Central memory CD8-positive, alpha-beta T cell (primary cell): Measurements from ENCODE around the gene HIPK1.
A peak's percentile ranks its signal among the peaks of the same experiment; 100 is the strongest.
"Not testable (repeated sequence)": the region's sequence is repeated elsewhere in the genome, so short reads cannot be mapped to it uniquely, and the experiment has no call there.

Experiments
- ATAC-seq: fragments of 150-1000 bp; cut with Tn5 transposase; replicated peaks from 2 replicates; pipeline ENCODE4 v1.10.0; 2022; ENCODE audit warnings: mild to moderate bottlenecking, moderate FRiP score, moderate number of reproducible peaks; ENCODE audit not compliant: poor library complexity, severe bottlenecking; ENCODE audit errors: extremely low read depth
- DNase-seq, 2 donors: peaks; one replicate each; pipeline ENCODE4 v3.0.0; 2021; ENCODE audit warnings: low spot score in 2 of 2
- H3K27ac Mint-ChIP-seq: one replicate; pipeline ENCODE4 v1.8.0; 2022; ENCODE audit warnings: low read depth, mild to moderate bottlenecking, moderate library complexity, mixed read lengths
- H3K27me3 Mint-ChIP-seq: one replicate; pipeline ENCODE4 v1.8.0; 2022; ENCODE audit warnings: mixed read lengths
- H3K36me3 Mint-ChIP-seq: one replicate; pipeline ENCODE4 v1.8.0; 2022; ENCODE audit warnings: mild to moderate bottlenecking, moderate library complexity, mixed read lengths; ENCODE audit not compliant: insufficient read depth
- H3K4me1 Mint-ChIP-seq: one replicate; pipeline ENCODE4 v1.8.0; 2022; ENCODE audit warnings: mixed read lengths
- H3K4me3 Mint-ChIP-seq: one replicate; pipeline ENCODE4 v1.8.0; 2022; ENCODE audit warnings: mild to moderate bottlenecking, moderate library complexity, mixed read lengths
- H3K9me3 Mint-ChIP-seq: one replicate; pipeline ENCODE4 v1.8.0; 2022; ENCODE audit warnings: mixed read lengths

Gene HIPK1

DNA sequence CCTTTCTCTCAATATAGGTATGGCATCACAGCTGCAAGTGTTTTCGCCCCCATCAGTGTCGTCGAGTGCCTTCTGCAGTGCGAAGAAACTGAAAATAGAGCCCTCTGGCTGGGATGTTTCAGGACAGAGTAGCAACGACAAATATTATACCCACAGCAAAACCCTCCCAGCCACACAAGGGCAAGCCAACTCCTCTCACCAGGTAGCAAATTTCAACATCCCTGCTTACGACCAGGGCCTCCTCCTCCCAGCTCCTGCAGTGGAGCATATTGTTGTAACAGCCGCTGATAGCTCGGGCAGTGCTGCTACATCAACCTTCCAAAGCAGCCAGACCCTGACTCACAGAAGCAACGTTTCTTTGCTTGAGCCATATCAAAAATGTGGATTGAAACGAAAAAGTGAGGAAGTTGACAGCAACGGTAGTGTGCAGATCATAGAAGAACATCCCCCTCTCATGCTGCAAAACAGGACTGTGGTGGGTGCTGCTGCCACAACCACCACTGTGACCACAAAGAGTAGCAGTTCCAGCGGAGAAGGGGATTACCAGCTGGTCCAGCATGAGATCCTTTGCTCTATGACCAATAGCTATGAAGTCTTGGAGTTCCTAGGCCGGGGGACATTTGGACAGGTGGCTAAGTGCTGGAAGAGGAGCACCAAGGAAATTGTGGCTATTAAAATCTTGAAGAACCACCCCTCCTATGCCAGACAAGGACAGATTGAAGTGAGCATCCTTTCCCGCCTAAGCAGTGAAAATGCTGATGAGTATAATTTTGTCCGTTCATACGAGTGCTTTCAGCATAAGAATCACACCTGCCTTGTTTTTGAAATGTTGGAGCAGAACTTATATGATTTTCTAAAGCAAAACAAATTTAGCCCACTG lies 11.5 kb downstream of the HIPK1 start:
- peaks cover 74% of the 10 kb centered on the region for H3K4me1 Mint-ChIP-seq
- H3K36me3 Mint-ChIP-seq = peaks cover 46% of the 10 kb centered on the region
- peak in 1 of 2 donors; percentile 30 for DNase-seq
- no peaks in the 10 kb centered on the region for H3K9me3 Mint-ChIP-seq
- H3K4me3 Mint-ChIP-seq = peak overlapping the region; percentile 74
- ATAC-seq = peak; percentile 49
- H3K27ac Mint-ChIP-seq = peak overlapping the region; percentile 71
- no peaks in the 10 kb centered on the region for H3K27me3 Mint-ChIP-seq

DNA sequence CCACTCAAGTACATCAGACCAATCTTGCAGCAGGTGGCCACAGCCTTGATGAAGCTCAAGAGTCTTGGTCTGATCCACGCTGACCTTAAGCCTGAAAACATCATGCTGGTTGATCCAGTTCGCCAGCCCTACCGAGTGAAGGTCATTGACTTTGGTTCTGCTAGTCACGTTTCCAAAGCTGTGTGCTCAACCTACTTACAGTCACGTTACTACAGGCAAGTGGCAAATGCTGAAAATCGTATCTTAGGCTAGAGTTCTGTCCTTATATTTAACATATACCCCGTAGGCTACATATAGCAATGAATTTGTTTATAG lies 12.1 kb downstream of the HIPK1 start:
- H3K36me3 Mint-ChIP-seq = peaks cover 49% of the 10 kb centered on the region
- H3K27me3 Mint-ChIP-seq = no peaks in the 10 kb centered on the region
- H3K9me3 Mint-ChIP-seq = no peaks in the 10 kb centered on the region
- H3K4me1 Mint-ChIP-seq = peaks cover 76% of the 10 kb centered on the region
- no peak for ATAC-seq
- peak overlapping the region; percentile 74 for H3K4me3 Mint-ChIP-seq
- H3K27ac Mint-ChIP-seq = peak overlapping the region; percentile 71
- no peak for DNase-seq

DNA sequence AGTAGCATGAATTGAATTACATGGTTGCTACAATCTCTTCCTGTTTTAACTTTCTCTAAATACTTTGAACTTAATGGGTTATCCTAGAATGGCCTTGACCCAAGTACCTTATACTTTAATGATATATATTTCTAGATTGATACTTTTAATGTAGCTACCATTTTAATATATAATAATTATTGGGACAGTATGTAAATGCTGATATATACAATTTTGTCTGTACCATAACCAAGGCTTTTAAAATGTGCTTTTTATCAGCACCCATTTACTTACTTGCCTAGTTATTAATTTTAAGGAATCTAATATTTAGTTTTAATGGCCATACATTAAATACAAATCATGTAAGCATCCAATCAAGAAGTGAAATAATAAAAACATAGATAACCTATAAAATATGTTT lies 13.4 kb downstream of the HIPK1 start:
- H3K4me1 Mint-ChIP-seq = peaks cover 78% of the 10 kb centered on the region
- peak overlapping the region; percentile 76 for H3K27ac Mint-ChIP-seq
- H3K9me3 Mint-ChIP-seq = no peaks in the 10 kb centered on the region

DNA sequence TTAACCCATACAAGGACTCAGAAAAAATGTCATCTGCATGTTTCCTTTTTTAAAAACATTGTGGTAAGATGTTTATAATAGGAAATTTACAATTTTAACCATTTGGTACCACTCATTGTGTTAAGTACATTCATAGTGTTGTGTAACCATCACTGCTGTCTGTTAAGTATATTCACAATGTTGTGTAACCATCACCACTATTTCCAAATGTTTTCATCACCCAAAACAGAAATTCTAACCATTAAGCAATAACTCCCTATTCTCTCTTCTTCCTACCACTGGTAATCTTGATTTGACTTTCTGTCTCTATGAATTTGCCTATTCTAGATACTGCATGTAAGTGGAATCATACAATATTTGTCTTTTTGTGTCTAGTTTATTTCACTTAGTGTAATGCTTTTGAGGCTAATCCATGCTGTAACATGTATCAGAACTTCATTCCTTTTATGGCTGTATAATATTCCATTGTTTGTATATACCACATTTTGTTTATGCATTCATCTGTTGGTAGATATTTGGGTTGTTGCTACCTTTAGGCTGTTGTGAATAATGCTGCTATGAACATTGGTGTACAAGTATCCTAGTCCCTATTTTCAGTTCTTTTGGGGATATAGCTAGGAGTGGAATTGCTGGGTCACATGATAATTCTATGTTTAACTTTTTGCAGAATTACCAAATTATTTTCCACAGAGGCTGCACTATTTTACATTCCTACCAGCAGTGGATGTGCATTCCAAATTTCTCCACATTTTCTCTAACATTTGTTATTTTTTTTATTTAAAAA lies 14.1 kb downstream of the HIPK1 start:
- ATAC-seq = no peak
- H3K36me3 Mint-ChIP-seq = peaks cover 41% of the 10 kb centered on the region
- H3K9me3 Mint-ChIP-seq = no peaks in the 10 kb centered on the region
- peak overlapping the region; percentile 47 for H3K27ac Mint-ChIP-seq
- peaks cover 78% of the 10 kb centered on the region for H3K4me1 Mint-ChIP-seq
- H3K27me3 Mint-ChIP-seq = no peaks in the 10 kb centered on the region
- H3K4me3 Mint-ChIP-seq = no peak overlapping the region
- no peak for DNase-seq

More for the DNA sequence above, 13.4 kb downstream of the HIPK1 start:
- Mint-ChIP-seq H3K27me3 (no peaks in the 10 kb centered on the region), H3K36me3 (peaks cover 45% of the 10 kb centered on the region), H3K4me3 (no peak overlapping the region)
- ATAC-seq (no peak), DNase-seq (no peak)

DNA sequence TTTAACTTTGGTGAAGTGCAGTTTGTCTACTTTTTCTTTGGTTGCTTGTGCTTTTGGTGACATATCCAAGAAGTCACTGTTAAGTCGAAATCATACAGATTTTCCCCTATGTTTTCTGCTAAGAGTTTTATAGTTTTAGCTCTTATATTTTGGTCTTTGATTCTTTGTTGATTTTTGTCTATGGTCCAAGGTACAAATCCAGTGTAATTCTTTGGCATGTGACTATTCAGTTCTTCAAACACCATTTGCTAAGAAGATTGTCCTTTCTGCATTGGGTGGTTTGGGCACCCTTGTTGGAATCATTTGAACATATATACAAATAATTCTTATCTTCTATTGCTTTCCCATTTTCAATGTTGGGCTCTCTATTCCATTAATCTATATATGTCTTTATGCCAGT lies 16.2 kb downstream of the HIPK1 start:
- Mint-ChIP-seq H3K36me3 (peaks cover 40% of the 10 kb centered on the region), H3K27ac (peak overlapping the region; percentile 27), H3K4me3 (no peak overlapping the region), H3K4me1 (peaks cover 66% of the 10 kb centered on the region), H3K27me3 (no peaks in the 10 kb centered on the region), H3K9me3 (no peaks in the 10 kb centered on the region)
- no peak for DNase-seq
- no peak for ATAC-seq

DNA sequence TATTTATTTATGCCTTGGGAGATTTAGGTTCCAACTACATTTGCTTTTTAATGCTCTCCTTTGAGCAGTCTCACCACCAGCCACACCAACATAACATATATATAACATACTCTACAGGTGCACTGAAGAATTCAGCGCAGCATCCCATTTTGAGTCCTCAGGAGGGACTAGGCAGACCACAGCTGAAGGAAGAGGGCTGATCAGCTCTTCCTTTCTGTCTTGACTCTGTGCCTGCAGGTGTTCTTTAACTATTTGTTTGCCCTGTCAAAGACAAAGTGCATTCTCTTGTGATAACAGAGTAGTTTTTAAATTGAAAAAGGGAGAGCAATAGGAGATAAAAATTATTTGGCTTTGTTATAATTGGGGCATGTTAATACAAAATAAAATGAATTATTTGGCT lies 17.0 kb downstream of the HIPK1 start:
- no peak for DNase-seq
- ATAC-seq = no peak
- H3K9me3 Mint-ChIP-seq = no peaks in the 10 kb centered on the region
- peaks cover 58% of the 10 kb centered on the region for H3K4me1 Mint-ChIP-seq
- H3K27me3 Mint-ChIP-seq = no peaks in the 10 kb centered on the region
- H3K27ac Mint-ChIP-seq = peak overlapping the region; percentile 27
- peaks cover 32% of the 10 kb centered on the region for H3K36me3 Mint-ChIP-seq
- H3K4me3 Mint-ChIP-seq = peak overlapping the region; percentile 45

DNA sequence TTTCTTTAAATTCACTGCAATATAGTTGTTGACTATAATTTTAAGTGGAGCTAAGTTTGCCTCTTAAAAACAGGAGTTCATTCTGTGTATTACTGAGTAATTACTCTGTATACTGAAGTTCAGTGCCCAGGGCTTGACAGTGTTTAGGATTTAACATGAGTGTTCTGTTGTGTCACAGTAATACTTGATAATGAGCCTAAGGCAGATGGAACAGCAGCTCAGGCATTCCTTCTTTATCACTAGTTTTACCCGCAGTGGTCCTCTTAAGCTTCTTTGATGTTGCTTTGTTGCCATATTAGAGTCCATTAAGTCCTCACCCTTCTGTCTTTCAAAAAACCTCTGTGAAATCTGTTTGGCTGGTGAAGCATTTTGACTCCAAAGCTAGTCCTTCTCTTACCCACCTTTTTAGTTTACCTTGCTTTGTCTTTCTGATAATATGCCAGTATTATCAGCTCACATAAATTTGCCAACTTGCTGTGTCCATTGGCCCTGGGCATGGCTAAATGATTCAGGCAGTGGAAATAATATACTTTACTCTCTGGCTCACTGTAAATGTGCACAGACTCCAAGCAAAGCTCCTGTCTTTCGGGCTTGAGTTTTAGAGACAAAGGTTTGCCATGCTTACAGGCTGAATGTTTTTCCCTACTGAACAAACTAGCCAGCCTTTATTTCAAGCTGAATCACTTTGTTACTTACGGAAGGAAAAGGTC lies 17.7 kb downstream of the HIPK1 start:
- peak overlapping the region; percentile 60 for H3K4me3 Mint-ChIP-seq
- peak overlapping the region; percentile 92 for H3K27ac Mint-ChIP-seq
- no peaks in the 10 kb centered on the region for H3K9me3 Mint-ChIP-seq
- peaks cover 61% of the 10 kb centered on the region for H3K4me1 Mint-ChIP-seq
- ATAC-seq (peak; percentile 26), DNase-seq (no peak)
- peaks cover 31% of the 10 kb centered on the region for H3K36me3 Mint-ChIP-seq
- no peaks in the 10 kb centered on the region for H3K27me3 Mint-ChIP-seq

DNA sequence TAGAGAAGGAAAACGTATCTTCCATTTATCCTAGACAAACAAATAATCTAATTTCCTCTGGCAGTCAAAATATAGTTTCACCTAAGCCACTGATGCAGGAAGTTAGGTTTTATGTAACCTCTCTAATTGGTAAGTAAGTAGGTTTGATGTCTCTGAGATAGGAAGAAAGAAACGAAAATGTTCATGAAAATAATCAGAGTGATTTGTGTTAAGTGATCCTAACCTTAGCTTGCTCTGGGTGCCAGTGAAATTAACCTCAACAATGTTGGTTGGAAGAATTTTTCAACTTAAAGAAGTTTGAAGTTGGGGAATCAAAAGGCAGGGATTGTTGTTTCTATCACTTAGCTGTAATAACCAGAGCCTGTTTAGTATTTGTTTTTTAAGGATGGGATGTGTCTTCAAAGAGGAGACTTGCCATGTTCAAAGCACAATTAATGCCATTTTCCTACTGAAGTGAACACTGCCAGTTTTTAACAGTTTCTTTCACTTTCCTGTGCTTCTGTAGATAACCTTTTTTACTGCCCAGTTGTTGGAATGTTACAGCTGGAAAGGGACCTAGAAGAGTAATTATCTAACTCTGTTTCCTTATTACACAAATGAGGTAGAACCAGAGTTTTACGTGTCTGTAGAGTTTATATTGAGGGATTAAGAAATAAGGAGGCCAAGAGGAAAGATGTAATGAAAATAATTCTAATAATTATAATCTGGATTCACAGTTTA lies 18.4 kb downstream of the HIPK1 start:
- Mint-ChIP-seq H3K4me1 (peaks cover 62% of the 10 kb centered on the region), H3K27ac (peak overlapping the region; percentile 92), H3K27me3 (no peaks in the 10 kb centered on the region), H3K9me3 (no peaks in the 10 kb centered on the region), H3K4me3 (peak overlapping the region; percentile 60), H3K36me3 (peaks cover 28% of the 10 kb centered on the region)
- DNase-seq = no peak
- ATAC-seq = peak; percentile 68

DNA sequence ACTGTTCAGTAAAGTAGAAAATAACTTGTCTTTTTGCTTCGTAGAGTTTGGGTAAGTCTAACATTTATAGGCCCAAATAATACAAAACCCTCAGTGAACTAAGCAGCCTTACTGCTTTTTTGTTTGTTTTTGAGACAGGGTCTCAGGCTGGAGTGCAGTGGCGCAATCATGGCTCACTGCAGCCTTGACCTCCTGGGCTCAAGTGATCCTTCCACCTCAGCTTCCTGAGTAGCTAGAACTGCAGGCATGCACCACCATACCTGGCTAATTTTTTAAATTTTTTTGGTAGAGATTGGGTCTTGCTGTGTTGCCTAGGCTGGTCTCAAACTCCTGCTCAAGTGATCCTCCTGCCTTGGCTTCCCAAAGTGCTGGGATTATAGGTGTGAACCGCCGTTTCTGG lies 19.0 kb downstream of the HIPK1 start:
- not testable (repeated sequence) for DNase-seq, ATAC-seq, H3K9me3 Mint-ChIP-seq, H3K27me3 Mint-ChIP-seq, H3K4me3 Mint-ChIP-seq
- H3K36me3 Mint-ChIP-seq = peaks cover 26% of the 10 kb centered on the region
- H3K27ac Mint-ChIP-seq = peak overlapping the region; percentile 92
- H3K4me1 Mint-ChIP-seq = peaks cover 59% of the 10 kb centered on the region

DNA sequence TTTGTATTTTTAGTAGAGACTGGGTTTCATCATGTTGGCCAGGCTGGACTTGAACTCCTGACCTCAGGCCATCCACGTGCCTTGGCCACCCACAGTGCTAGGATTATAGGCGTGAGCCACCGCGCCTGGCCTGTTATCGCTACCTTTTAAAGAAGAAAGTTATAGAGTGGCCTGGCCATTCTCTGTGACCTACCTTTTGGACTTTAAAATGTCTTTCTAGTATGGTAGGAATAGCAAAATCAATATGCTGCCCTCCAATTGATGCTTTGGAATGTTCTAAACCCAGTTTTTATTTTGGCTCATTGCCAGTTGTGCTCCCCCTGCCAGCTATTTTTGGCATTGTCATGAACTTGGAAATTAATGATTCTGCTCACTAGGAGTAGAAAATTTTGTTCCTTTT lies 19.9 kb downstream of the HIPK1 start:
- no peaks in the 10 kb centered on the region for H3K27me3 Mint-ChIP-seq
- no peak overlapping the region for H3K4me3 Mint-ChIP-seq
- peaks cover 59% of the 10 kb centered on the region for H3K4me1 Mint-ChIP-seq
- no peak for DNase-seq
- peaks cover 29% of the 10 kb centered on the region for H3K36me3 Mint-ChIP-seq
- H3K9me3 Mint-ChIP-seq = no peaks in the 10 kb centered on the region
- peak overlapping the region; percentile 92 for H3K27ac Mint-ChIP-seq
- no peak for ATAC-seq

DNA sequence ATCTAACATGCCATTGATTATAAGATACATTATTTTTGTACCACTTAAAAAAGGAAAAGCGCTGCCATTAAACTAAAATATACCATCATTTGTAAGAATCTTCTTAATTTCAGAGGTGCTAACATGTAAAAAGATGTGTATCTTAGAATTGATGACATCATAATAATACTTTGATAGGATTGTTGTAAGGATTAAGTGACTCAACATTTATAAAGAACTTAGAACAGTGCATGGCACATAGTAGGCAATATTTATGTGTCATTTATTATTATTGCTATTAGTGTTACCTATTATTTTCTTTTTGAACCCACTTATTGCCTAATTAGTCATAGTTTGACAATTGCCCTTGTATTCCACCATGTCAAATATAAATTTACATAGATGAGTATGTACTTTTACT lies 21.8 kb downstream of the HIPK1 start:
- Mint-ChIP-seq H3K4me1 (peaks cover 44% of the 10 kb centered on the region), H3K27ac (no peak overlapping the region), H3K36me3 (peaks cover 34% of the 10 kb centered on the region)

DNA sequence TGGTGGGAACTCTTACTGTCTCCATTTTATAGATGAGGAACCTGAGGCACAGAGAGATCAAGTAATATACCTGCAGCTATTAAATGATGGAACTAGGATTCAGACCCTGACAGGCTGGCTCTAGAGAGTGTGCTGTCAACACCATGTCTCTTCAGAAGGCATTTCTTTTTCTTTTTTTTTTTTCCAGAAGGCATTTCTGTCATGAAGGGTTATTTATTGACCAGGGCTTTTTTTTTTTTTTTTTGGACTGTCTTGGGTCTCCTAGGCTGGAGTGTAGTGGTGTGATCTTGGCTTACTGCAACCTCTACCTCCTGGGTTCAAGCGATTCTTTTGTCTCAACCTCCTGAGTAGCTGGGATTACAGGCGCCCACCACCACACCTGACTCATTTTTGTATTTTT lies 22.6 kb downstream of the HIPK1 start:
- H3K4me1 Mint-ChIP-seq = peaks cover 36% of the 10 kb centered on the region
- ATAC-seq (no peak), DNase-seq (no peak)
- peaks cover 38% of the 10 kb centered on the region for H3K36me3 Mint-ChIP-seq
- peak overlapping the region; percentile 19 for H3K27ac Mint-ChIP-seq
- H3K9me3 Mint-ChIP-seq = no peaks in the 10 kb centered on the region
- no peaks in the 10 kb centered on the region for H3K27me3 Mint-ChIP-seq
- H3K4me3 Mint-ChIP-seq = no peak overlapping the region

More for the DNA sequence above, 21.8 kb downstream of the HIPK1 start:
- ATAC-seq (no peak), DNase-seq (no peak)
- Mint-ChIP-seq H3K27me3 (no peaks in the 10 kb centered on the region), H3K9me3 (no peaks in the 10 kb centered on the region), H3K4me3 (no peak overlapping the region)
